Fibroblast of the aortic adventitia (primary cell): ENCODE results near the gene KCNV2. TPM values are rescaled to one million over a fixed set of nuclear protein-coding genes. Genes with fewer than 3 reads are reported as not detected.

Source experiments
- DNase-seq: peaks from one replicate; pipeline ENCODE4 v3.0.0-alpha.2; 2010; ENCODE audit warnings: low read depth
- H3K4me3 ChIP-seq: 2 replicates; pipeline ENCODE4 v1.5.1; 2011; ENCODE audit warnings: low read depth, mild to moderate bottlenecking, control low read depth, low read length, moderate library complexity
- total RNA-seq: library from RNA; depleted of rRNA; stranded (reverse); fragments of >200 nt; gene quantifications from 2 replicates; pipeline ENCODE4 v1.2.3, GENCODE V29; 2012; ENCODE audit warnings: low replicate concordance
- TF ChIP-seq, protein P1 (sequence below): IDR thresholded peaks from 2 replicates; pipeline ENCODE4 v1.5.1; 2011; ENCODE audit warnings: mild to moderate bottlenecking, low read length, control low read depth, inconsistent platforms; ENCODE audit not compliant: insufficient read depth

The KCNV2 gene
- total RNA-seq, 1 donor = not detected

DNA sequence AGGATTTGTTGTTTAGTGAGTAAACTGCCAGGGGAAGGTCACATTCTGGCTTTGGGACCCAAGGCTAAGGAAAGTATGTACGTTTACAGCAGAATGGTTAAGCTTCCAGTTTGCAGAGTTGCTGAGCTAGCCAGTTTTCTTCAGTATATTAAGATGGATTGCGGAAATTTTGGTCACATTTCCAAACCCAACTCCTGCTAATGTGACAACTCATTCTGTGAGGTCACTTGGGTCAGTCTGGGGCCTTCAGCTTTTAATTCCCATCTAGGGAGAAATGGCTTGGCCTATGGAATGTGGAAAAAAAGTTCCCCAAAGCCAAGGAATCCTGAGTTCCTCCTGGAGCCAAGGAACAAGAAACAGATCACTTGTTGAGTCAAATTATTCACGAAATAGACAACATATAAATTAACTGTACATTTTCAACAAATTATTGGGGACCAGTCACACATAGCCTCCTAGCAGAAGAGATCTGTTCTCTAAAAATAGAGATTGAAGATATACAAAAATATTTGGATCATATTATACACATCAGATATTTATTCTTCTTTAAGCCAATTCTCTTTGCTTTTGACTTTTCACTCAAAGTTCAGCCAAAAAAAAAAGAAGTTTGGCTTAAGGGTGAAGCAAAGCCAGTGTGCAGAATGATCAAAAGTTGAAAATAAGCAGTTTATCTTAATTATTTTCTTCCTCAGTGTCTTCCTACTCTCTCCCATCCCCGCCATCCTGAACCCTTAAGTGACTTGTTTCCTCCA lies 8.8 kb downstream of the KCNV2 start:
- DNase-seq = peak; percentile 82
- H3K4me3 ChIP-seq = no peak overlapping the region
- TF ChIP-seq, protein P1, sequence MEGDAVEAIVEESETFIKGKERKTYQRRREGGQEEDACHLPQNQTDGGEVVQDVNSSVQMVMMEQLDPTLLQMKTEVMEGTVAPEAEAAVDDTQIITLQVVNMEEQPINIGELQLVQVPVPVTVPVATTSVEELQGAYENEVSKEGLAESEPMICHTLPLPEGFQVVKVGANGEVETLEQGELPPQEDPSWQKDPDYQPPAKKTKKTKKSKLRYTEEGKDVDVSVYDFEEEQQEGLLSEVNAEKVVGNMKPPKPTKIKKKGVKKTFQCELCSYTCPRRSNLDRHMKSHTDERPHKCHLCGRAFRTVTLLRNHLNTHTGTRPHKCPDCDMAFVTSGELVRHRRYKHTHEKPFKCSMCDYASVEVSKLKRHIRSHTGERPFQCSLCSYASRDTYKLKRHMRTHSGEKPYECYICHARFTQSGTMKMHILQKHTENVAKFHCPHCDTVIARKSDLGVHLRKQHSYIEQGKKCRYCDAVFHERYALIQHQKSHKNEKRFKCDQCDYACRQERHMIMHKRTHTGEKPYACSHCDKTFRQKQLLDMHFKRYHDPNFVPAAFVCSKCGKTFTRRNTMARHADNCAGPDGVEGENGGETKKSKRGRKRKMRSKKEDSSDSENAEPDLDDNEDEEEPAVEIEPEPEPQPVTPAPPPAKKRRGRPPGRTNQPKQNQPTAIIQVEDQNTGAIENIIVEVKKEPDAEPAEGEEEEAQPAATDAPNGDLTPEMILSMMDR = no peak

DNA sequence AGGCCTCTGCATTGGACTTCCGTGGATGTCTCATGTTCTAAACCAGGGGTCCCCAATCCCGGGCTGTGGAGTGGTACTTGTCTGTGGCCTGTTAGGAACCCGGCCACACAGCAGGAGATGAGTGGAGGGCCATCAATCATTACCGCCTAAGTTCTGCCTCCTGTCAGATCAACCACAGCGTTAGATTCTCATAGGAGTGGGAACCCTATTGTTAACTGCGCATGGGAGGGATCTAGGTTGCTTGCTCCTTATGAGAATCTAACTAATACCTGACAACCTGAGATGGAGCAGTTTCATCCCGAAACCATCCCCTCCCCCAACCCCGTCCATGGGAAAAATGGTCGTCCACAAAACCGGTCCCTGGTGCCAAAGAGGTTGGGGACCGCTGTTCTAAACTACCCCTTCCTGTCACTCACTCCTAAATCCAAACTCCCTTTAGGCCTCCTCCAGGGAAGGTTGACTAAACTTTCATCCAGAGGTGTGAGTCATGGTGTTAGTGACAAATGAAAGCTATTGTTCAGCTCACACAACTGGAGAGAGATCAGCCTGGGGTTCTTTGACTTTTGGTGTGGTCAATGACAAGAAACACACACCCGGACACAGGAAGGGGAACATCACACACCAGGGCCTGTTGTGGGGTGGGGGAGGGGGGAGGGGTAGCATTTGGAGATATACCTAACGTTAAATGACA lies 9.5 kb downstream of the KCNV2 start:
- TF ChIP-seq, protein P1 = no peak
- DNase-seq = peak; percentile 60

DNA sequence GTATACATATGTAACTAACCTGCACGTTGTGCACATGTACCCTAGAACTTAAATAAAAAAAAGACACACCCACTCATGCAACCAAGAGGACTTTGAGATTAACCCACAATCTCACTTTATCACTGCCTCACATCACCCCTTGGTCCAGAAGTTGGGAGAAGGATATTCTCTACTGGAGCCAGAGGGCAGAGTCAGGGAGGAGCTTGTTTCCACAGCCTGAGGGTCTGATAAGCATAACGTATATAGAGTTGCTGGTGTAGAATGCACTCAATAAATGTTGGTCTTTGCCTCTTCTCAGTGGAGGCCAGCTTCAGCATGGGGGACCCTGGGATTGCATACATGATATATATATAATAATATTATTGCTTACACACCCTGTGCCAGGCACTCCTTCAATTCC lies 10.1 kb downstream of the KCNV2 start:
- no peak overlapping the region for H3K4me3 ChIP-seq
- TF ChIP-seq, protein P1 = no peak
- DNase-seq = no peak

More for the DNA sequence above, 9.5 kb downstream of the KCNV2 start:
- no peak overlapping the region for H3K4me3 ChIP-seq

DNA sequence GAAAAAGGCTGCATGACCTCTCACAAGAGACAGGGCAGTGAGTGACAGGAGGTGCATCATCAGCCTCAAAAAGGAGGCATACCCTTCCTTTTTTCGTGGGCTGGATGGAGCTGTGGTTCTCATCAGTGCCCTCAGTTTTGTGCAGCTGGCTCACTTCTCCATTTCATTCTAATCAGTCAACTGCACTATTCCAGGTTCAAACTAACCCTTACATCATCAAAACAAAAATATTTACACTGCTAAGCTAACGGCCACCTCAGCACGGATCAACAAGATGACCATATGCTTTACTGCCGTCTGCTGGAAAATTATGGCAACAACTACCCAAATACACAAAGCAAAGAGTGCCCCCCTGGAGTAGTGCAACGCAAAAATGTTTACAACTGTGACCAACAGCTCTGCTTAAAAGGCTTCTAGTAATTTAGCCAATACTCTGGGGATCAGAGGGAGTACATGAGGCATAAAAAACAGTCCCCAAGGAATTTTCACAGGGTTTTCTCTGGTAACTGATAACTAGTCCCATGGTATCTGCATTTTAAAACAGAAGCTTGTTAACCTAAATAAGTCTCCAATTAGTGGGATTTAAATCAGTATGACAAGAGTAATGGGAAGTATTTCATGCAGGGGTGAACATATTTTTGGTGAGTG lies 10.8 kb downstream of the KCNV2 start:
- TF ChIP-seq, protein P1 = peak; percentile 74
- DNase-seq = peak; percentile 74
- H3K4me3 ChIP-seq = no peak overlapping the region

DNA sequence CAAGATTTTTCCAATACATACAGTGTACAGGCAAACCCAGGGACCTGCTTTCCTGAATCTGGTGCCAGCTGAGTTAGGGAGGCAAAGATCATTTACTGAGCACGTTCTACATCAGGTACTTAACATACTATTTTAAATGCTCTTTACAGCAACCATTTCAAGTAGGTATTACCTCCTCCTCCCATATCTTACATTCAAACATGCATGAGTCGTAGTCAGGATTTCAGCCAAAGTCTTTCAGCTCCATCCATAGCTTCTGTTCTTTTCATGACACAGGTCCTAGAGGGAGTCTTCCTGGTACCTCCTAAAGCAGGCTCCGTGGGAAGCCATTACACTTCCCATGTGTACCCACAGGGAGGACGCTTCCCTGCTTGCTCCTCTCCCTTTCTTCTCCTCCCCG lies 11.7 kb downstream of the KCNV2 start:
- no peak overlapping the region for H3K4me3 ChIP-seq
- TF ChIP-seq, protein P1 = no peak
- peak; percentile 77 for DNase-seq

DNA sequence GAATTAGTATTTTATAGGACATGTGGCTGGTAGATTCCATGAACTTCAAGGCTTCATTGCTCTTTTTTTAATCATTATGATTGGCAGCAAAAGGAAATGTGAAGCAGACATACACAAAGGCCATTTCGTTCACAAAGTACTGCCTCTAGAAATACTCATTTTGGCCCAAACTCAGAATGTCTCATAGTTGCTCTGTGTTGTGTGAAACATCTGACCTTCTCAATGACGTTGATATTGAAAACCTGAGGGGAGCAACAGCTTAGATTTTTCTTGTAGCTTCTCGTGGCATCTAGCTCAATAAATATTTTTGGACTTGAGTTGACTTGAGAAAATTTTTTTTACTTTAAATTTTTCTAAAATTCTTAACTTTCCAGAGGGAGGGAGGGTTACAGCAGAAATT lies 12.4 kb downstream of the KCNV2 start:
- H3K4me3 ChIP-seq = no peak overlapping the region
- TF ChIP-seq, protein P1 = no peak
- peak; percentile 87 for DNase-seq
